ENCODE results near the gene KRTAP5-1. TPM values are rescaled to one million over a fixed set of nuclear protein-coding genes. Genes with fewer than 3 reads are reported as not detected.
"Not testable (repeated sequence)": the region's sequence is repeated elsewhere in the genome, so short reads cannot be mapped to it uniquely, and the experiment has no call there.

Gene KRTAP5-1, protein sequence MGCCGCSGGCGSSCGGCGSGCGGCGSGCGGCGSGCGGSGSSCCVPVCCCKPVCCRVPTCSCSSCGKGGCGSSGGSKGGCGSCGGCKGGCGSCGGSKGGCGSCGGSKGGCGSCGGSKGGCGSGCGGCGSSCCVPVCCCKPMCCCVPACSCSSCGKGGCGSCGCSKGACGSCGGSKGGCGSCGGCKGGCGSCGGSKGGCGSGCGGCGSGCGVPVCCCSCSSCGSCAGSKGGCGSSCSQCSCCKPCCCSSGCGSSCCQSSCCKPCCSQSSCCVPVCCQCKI
- not detected in 2 replicates for total RNA-seq (2014; rRNA removed; shearing (Covaris generic))

DNA sequence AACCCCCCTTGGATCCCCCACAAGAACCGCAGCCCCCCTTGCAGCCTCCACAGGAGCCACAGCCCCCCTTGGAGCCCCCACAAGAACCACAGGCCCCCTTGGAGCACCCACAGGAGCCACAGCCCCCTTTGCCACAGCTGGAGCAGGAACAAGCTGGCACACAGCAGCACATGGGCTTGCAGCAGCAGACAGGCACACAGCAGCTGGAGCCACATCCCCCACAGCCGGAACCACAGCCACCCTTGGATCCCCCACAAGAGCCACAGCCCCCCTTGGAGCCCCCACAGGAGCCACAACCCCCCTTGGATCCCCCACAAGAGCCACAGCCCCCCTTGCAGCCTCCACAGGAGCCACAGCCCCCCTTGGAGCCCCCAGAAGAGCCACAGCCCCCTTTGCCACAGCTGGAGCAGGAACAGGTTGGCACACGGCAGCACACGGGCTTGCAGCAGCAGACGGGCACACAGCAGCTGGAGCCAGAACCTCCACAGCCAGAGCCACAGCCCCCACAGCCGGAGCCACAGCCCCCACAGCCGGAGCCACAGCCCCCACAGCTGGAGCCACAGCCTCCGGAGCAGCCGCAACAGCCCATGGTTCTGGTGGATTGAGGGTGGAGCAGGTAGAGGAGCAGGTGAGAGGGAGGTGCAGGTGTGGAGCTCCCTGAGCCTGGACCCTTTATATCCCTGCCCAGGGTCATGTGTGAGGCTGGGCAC is at the start of gene KRTAP5-1:
Gene KRTAP5-1, minus strand, starts transcription at position 623 of the 710 bp plus-strand sequence. Its CDS starts 34 bp downstream, at position 589.
- not testable (repeated sequence) for DNase-seq (ENCODE audit: low read depth in 1 of 2, low spot score in 2 of 2); H3K4me1 ChIP-seq (replicated peaks); H3K36me3 ChIP-seq; H3K27me3 ChIP-seq (replicated peaks); H3K4me3 ChIP-seq; H3K27ac ChIP-seq; H3K9me3 ChIP-seq (replicated peaks)

DNA sequence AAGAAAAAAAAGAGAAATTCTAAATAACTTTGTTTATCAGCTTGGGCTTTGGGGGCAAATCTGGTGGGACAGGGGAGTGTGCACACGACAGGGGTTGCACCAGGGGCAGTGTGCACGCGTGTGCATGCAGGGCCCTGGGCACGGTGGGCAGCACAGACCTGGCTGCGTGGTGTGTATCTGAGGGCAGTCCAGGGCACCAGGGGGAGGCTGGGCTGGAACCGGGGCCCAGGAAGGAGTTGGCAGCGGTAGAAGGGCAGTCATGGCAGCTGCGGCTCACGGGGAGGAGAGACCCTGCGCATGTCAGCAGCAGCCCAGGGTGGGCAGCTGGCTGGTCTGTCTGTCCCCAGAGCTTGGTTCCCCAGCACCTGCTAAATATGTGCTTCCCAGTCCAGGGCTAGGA is 48.8 kb upstream of the KRTAP5-1 start:
- no peaks in the 10 kb centered on the region for H3K36me3 ChIP-seq
- no peaks in the 10 kb centered on the region for H3K27me3 ChIP-seq (replicated peaks)
- no peaks in the 10 kb centered on the region for H3K4me1 ChIP-seq (replicated peaks)
- DNase-seq (ENCODE audit: low read depth in 1 of 2, low spot score in 2 of 2) = no peak
- no peaks in the 10 kb centered on the region for H3K9me3 ChIP-seq (replicated peaks)
- no peak overlapping the region for H3K27ac ChIP-seq
- no peak overlapping the region for H3K4me3 ChIP-seq

DNA sequence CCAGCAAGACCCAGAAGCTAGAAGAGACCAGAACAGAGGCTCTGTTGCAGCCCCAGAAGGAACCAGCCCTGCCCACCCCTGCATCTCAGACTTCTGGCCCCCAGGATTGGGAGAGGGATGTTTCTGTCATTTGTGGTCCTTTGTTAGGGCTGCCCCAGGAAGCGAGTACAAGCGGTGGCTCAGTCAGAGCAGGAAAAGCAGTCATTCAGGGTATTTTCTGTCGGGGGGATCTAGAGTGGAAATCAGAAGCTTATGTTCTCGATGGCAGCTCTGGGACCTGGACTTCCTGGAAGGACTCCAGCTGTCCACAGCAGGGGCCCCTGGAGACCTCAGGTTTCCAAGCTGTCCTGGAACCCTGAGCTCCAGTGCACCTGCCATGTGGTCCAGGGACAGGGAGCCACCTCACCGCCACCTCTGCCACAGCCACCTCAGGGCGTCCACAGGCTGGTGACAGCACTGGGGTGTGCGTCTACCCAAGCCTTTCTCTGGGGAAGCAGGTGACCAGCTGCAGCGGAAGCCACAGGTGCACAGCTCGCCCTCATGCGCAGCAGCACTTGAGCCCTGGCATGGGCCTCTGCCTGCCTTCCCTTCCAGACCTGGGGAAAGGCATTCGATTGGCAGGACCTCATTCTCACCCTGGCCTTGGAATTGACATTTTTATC is 47.1 kb upstream of the KRTAP5-1 start:
- no peak overlapping the region for H3K4me3 ChIP-seq
- H3K36me3 ChIP-seq = no peaks in the 10 kb centered on the region
- no peaks in the 10 kb centered on the region for H3K4me1 ChIP-seq (replicated peaks)
- no peak overlapping the region for H3K27ac ChIP-seq
- no peaks in the 10 kb centered on the region; the same call in 1 of the 2 replicates for H3K27me3 ChIP-seq (replicated peaks)
- no peaks in the 10 kb centered on the region for H3K9me3 ChIP-seq (replicated peaks)
- no peak for DNase-seq (ENCODE audit: low read depth in 1 of 2, low spot score in 2 of 2)

DNA sequence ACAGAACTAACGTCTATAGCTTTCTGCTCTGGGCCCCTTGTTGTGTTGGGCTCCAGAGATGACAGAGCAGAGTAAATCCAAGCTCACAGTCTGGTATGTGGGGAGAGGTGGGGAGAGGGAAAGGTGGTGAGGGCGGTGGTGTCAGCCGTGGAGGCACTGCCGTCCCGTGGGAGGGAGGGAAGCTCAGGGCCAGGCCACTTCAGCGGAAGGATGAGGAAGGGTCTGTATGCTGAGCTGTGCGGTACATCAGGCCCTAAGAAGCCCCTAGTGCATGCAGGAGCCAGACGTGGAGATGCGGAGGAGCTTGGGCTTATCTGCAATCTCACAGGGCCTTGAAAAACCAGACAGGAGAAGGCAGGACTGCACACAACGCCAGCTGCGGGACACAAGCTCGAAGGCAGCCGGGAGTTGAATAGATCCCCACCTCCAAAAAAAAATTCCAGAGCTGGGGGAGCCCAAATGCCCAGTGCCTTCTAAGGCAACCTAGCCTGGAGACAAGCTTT is 46.0 kb upstream of the KRTAP5-1 start:
- no peaks in the 10 kb centered on the region for H3K36me3 ChIP-seq
- no peaks in the 10 kb centered on the region for H3K4me1 ChIP-seq (replicated peaks)

DNA sequence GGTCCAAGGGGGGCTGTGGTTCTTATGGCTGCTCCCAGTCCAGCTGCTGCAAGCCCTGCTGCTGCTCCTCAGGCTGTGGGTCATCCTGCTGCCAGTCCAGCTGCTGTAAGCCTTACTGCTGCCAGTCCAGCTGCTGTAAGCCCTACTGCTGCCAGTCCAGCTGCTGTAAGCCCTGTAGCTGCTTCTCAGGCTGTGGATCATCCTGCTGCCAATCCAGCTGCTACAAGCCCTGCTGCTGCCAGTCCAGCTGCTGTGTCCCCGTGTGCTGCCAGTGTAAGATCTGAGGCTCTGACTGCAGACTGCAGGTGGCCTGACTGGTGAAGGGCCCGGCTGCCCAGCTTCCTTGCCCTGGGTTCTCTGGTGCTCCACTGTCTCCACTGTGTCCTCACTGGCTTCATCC is 45.2 kb upstream of the KRTAP5-1 start:
- no peaks in the 10 kb centered on the region for H3K4me1 ChIP-seq (replicated peaks)
- DNase-seq (ENCODE audit: low read depth in 1 of 2, low spot score in 2 of 2) = no peak
- no peaks in the 10 kb centered on the region; the same call in 1 of the 2 replicates for H3K27me3 ChIP-seq (replicated peaks)
- H3K9me3 ChIP-seq (replicated peaks) = no peaks in the 10 kb centered on the region
- no peaks in the 10 kb centered on the region for H3K36me3 ChIP-seq
- no peak overlapping the region for H3K27ac ChIP-seq
- H3K4me3 ChIP-seq = no peak overlapping the region

More for the DNA sequence above, 46.0 kb upstream of the KRTAP5-1 start:
- H3K9me3 ChIP-seq (replicated peaks) = no peaks in the 10 kb centered on the region
- H3K27ac ChIP-seq = no peak overlapping the region
- no peak for DNase-seq (ENCODE audit: low read depth in 1 of 2, low spot score in 2 of 2)
- H3K4me3 ChIP-seq = no peak overlapping the region
- H3K27me3 ChIP-seq (replicated peaks) = no peaks in the 10 kb centered on the region; the same call in 1 of the 2 replicates

DNA sequence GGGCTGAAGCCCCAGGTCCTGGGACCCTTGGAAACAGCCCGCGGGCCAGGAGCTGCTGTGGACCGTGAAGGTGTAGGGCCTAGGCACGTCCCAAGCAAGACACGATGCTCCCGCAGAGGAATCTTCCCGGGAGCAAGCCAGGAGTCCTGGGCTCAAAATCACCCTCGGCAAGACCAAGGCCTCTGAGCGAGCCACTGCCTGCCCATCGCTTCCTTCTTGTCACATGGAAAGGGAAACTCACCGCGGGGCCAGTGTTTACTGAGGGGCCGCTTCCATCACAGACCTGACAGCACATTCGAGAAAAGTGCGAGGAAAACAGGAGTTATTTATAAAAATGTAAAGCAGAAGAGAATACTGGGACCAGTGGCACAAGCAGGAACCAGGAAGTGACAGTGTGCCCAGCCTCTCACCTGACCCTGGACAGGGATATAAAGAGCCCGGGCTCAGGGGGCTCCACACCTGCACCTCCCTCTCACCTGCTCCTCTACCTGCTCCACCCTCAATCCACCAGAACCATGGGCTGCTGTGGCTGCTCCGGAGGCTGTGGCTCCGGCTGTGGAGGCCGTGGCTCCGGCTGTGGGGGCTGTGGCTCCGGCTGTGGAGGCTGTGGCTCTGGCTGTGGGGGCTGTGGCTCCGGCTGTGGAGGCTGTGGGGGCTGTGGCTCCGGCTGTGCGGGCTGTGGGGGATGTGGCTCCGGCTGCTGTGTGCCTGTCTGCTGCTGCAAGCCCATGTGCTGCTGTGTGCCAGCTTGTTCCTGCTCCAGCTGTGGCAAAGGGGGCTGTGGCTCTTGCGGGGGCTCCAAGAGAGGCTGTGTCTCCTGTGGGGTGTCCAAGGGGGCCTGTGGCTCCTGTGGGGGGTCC is 44.5 kb upstream of the KRTAP5-1 start, which contains the start of gene KRTAP5-5:
Gene KRTAP5-5, plus strand, starts transcription at position 450 of the 860 bp plus-strand sequence. Its CDS starts 66 bp downstream, at position 516.
- H3K4me3 ChIP-seq = no peak within 1 kb of the TSS
- DNase-seq (ENCODE audit: low read depth in 1 of 2, low spot score in 2 of 2) = no peak
- H3K27ac ChIP-seq = no peak within 1 kb of the TSS
- no peaks in the 10 kb centered on the region for H3K4me1 ChIP-seq (replicated peaks)
- no peaks in the 10 kb centered on the region for H3K9me3 ChIP-seq (replicated peaks)
- no peaks in the 10 kb centered on the region; the same call in 1 of the 2 replicates for H3K27me3 ChIP-seq (replicated peaks)
- no peaks in the 10 kb centered on the region for H3K36me3 ChIP-seq

DNA sequence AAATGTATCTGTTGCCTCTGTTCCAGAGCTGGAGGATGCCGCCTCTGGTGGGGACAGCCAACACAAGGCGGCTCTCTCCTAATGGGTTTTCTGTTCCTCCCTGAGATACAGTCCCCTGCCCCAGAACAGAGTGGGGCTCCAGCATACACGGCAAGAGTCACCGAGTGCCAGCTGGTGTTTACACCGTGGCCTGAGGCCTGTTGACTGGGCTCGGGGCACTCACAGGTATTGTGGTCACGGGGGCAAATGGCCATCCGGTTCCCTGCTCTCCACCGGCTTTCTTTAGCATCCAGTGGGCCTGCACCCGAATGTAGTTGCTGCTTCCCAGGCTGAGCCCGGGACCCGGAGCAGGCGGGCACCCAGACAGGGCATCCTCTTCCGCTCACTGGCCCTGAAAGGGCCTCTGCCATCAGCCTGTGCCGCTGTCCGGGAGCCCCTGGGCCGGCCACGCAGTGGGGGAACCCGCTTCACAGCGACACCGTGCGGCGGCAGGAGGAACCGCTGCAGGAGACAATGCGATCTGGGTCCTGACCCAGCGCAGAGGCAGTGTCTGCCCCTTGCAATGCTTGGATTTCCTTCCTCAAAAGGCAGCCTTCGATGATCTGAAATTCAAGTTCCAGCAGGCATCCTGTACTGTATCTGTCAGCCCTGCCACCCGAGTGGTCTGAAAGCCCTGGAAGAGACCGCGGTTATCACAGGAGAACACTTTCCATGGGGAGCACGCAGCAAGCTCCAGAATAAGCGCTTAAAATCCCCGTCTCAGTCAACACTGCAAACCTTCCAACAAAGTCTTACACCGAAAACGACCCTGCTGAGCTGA is 43.6 kb upstream of the KRTAP5-1 start:
- no peaks in the 10 kb centered on the region for H3K9me3 ChIP-seq (replicated peaks)
- no peak for DNase-seq (ENCODE audit: low read depth in 1 of 2, low spot score in 2 of 2)
- no peaks in the 10 kb centered on the region for H3K4me1 ChIP-seq (replicated peaks)
- no peaks in the 10 kb centered on the region for H3K36me3 ChIP-seq
- no peaks in the 10 kb centered on the region; the same call in 1 of the 2 replicates for H3K27me3 ChIP-seq (replicated peaks)
- no peak overlapping the region for H3K27ac ChIP-seq
- H3K4me3 ChIP-seq = no peak overlapping the region

DNA sequence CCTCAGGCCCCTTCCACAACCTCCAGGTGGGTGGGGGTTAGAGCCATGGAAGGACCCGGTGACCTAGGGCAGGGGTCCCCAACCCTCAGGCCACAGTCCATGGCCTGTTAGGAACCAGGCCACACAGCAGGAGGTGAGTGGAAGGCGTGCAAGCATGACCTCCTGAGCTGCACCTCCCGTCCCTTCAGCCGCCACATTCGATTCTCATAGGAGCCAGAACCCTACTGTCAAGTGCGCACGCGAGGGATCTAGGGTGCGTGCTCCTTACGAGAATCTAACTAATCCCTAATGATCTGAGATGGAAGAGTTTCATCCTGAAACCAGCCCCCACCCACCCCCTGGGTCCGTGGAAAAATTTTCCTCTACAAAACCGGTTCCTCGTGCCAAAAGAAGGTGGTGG is 40.5 kb upstream of the KRTAP5-1 start:
- DNase-seq (ENCODE audit: low read depth in 1 of 2, low spot score in 2 of 2) = no peak
- Histone ChIP-seq H3K4me3 (no peak overlapping the region), H3K27ac (no peak overlapping the region), H3K27me3 (replicated peaks) (no peaks in the 10 kb centered on the region; the same call in 1 of the 2 replicates), H3K9me3 (replicated peaks) (no peaks in the 10 kb centered on the region), H3K4me1 (replicated peaks) (no peaks in the 10 kb centered on the region), H3K36me3 (no peaks in the 10 kb centered on the region)

DNA sequence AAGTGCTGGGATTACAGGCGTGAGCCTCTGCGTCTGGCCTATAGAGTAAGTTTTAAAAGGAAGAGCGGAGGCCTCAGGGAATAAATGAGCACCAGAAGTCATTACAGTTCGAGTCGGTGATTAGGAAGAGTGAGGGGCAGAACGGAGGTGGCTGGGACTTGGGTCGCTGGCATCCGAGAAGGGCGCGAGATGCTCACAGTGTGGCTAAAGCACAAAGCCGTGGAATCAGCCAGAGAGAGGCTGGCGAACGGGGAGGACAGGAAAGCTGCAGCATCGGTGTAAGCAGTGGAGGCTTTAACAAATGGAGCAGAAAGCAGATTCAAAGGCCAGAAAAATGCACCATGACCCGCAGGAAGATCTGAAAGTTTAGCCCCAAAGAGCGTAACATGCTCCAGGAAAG is 39.5 kb upstream of the KRTAP5-1 start:
- Histone ChIP-seq H3K9me3 (replicated peaks) (no peaks in the 10 kb centered on the region), H3K27ac (no peak overlapping the region), H3K4me3 (no peak overlapping the region), H3K27me3 (replicated peaks) (no peaks in the 10 kb centered on the region; the same call in 1 of the 2 replicates), H3K4me1 (replicated peaks) (no peaks in the 10 kb centered on the region), H3K36me3 (no peaks in the 10 kb centered on the region)
- DNase-seq (ENCODE audit: low read depth in 1 of 2, low spot score in 2 of 2) = no peak

DNA sequence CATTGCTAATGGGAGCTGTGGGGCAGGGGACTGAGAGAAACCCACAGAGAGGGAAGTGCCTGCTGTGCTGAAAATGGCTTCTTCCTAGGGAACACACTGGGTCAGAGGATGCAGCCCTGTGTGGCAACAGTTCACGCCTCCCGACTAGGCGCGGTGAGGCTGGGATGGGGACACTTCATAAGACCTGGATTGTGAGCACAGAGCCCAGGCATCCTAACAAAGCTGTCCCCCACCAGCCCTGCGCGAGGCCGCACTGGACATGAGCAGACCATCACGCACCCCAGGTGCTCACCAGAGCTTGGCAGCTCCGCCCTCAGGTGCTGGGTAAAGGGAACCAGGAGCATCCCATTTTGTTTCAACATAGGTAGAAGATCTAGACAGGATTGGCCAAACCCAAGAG is 38.6 kb upstream of the KRTAP5-1 start:
- no peaks in the 10 kb centered on the region; the same call in 1 of the 2 replicates for H3K27me3 ChIP-seq (replicated peaks)

DNA sequence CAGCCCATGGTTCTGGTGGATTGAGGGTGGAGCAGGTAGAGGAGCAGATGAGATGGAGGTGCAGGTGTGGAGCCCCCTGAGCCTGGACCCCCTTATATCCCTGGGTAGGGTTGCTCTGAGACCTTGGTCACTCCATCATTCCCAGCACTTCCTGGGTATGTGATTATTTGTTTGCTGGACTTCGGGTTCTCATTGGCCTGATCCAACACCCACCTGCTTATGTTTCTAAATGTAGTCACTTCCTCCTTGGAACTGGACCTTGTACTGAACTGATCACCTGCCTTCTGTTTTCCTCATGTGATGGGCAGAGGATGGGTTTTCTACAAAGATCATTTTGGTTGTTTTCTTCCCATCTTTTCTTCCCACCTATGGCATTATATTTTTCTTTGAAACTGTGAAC is 37.0 kb upstream of the KRTAP5-1 start, which contains the start of gene KRTAP5-4:
Gene KRTAP5-4, minus strand, starts transcription at position 53 of the 400 bp plus-strand sequence. Its CDS starts 45 bp downstream, at position 8.
- Histone ChIP-seq H3K4me1 (replicated peaks) (no peaks in the 10 kb centered on the region), H3K36me3 (no peaks in the 10 kb centered on the region), H3K27me3 (replicated peaks) (no peaks in the 10 kb centered on the region), H3K27ac (no peak within 1 kb of the TSS), H3K4me3 (no peak within 1 kb of the TSS), H3K9me3 (replicated peaks) (no peaks in the 10 kb centered on the region)
- DNase-seq (ENCODE audit: low read depth in 1 of 2, low spot score in 2 of 2) = no peak

More for the DNA sequence above, 38.6 kb upstream of the KRTAP5-1 start:
- Histone ChIP-seq H3K4me3 (no peak overlapping the region), H3K27ac (no peak overlapping the region), H3K9me3 (replicated peaks) (no peaks in the 10 kb centered on the region), H3K36me3 (no peaks in the 10 kb centered on the region), H3K4me1 (replicated peaks) (no peaks in the 10 kb centered on the region)
- no peak for DNase-seq (ENCODE audit: low read depth in 1 of 2, low spot score in 2 of 2)

DNA sequence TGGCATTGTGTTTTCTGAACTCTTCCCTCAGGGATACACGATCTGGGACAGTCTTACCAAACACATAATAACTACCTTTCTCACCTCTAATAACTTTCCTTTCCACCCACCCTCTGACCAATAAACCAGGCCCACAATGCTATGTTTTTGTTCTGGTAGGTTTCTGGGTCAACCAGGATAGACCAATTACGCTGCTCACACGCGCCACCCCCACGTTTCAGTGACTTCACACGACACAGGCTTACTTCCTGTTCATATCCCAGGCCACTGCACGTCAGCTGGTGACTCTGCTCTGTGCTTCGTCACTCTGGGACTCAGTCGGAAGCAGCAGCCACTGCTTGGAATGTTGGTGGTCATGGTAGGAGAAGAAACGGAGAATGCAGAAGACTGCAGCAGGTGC is 34.4 kb upstream of the KRTAP5-1 start:
- Histone ChIP-seq H3K9me3 (replicated peaks) (no peaks in the 10 kb centered on the region), H3K4me1 (replicated peaks) (no peaks in the 10 kb centered on the region), H3K36me3 (no peaks in the 10 kb centered on the region), H3K4me3 (no peak overlapping the region), H3K27ac (no peak overlapping the region), H3K27me3 (replicated peaks) (no peaks in the 10 kb centered on the region)
- no peak for DNase-seq (ENCODE audit: low read depth in 1 of 2, low spot score in 2 of 2)
